Measurements from ENCODE around the gene YBEY. TPM values are rescaled to one million over a fixed set of nuclear protein-coding genes. Genes with fewer than 3 reads are reported as not detected.
"Not testable (repeated sequence)": the region's sequence is repeated elsewhere in the genome, so short reads cannot be mapped to it uniquely, and the experiment has no call there.

YBEY gene
- total RNA-seq = 10 to 100 TPM in 3 of 4 donors, 1 to 10 TPM in 1; 9.0 to 15.1 (median 13.2) TPM
- polyA plus RNA-seq = 10 to 100 TPM; 16.2 to 36.6 (median 30.3) TPM

- Histone ChIP-seq H3K9me3 (no peaks in the 10 kb centered on the region), H3K27me3 (no peaks in the 10 kb centered on the region), H3K36me3 (peaks cover 0 to 29% (median 1%) of the 10 kb centered on the region in 4 donors), H3K27ac (peak within 1 kb of the TSS; percentile 96 to 99 (median 97)), H3K4me3 (peak within 1 kb of the TSS; percentile 83 to 95 (median 90)), H3K4me1 (peaks cover 0 to 59% (median 50%) of the 10 kb centered on the region in 4 donors)
- WGBS, 2 donors = 0% methylated on average over 105 of the region's 105 CpGs
- DNase-seq = peak; percentile 94
- intact Hi-C loops (cut with DNase I) = loop anchor here (1.0 to 5.0 kb wide), 4 partner anchors 38 to 315 kb away; partner anchors contain the start of genes LSS and PCNT
- TF ChIP-seq POLR2A (IDR thresholded peaks at IDR 0.05) (peak; percentile 49 to 71), POLR2AphosphoS5 (IDR thresholded peaks at IDR 0.05) (peak; percentile 68 to 89 (median 80)), CTCF (IDR thresholded peaks at IDR 0.05) (peak; percentile 12 to 59 (median 36)), EP300 (IDR thresholded peaks at IDR 0.05) (no peak)
Measured at GRCh38 chr21:46285761-46286647, at the start of gene YBEY. TSS of gene YBEY (plus strand) at chr21:46286342. CDS start at chr21:46286914, 572 bp downstream.

- H3K27ac ChIP-seq = no peak overlapping the region
- peaks cover 13 to 85% (median 62%) of the 10 kb centered on the region in 4 donors for H3K36me3 ChIP-seq
- H3K4me3 ChIP-seq = no peak overlapping the region
- no peaks in the 10 kb centered on the region for H3K27me3 ChIP-seq
- intact Hi-C loops (cut with DNase I) = no loop called here
- no peaks in the 10 kb centered on the region for H3K9me3 ChIP-seq
- WGBS, 2 donors = 94 to 97% methylated on average over 5 of the region's 5 CpGs
- no peak for DNase-seq
- peaks cover 0 to 10% (median 4%) of the 10 kb centered on the region in 4 donors for H3K4me1 ChIP-seq
- TF ChIP-seq POLR2AphosphoS5 (IDR thresholded peaks at IDR 0.05) (no peak), CTCF (IDR thresholded peaks at IDR 0.05) (no peak), POLR2A (IDR thresholded peaks at IDR 0.05) (no peak), EP300 (IDR thresholded peaks at IDR 0.05) (no peak)
Measured at GRCh38 chr21:46237474-46237873, 48.7 kb upstream of the YBEY start.

- Histone ChIP-seq H3K4me3 (no peak overlapping the region), H3K9me3 (no peaks in the 10 kb centered on the region), H3K4me1 (peaks cover 0 to 10% (median 4%) of the 10 kb centered on the region in 4 donors), H3K27me3 (no peaks in the 10 kb centered on the region), H3K27ac (no peak overlapping the region), H3K36me3 (peaks cover 32 to 86% (median 70%) of the 10 kb centered on the region in 4 donors)
- WGBS, 2 donors = 88 to 93% methylated on average over 7 of the region's 7 CpGs
- no peak for TF ChIP-seq CTCF (IDR thresholded peaks at IDR 0.05)
- no peak for TF ChIP-seq POLR2A (IDR thresholded peaks at IDR 0.05)
- no peak for TF ChIP-seq POLR2AphosphoS5 (IDR thresholded peaks at IDR 0.05)
- TF ChIP-seq EP300 (IDR thresholded peaks at IDR 0.05) = no peak
- intact Hi-C loops (cut with DNase I) = no loop called here
- no peak for DNase-seq
Measured at GRCh38 chr21:46239817-46240325, 46.3 kb upstream of the YBEY start.

- DNase-seq; H3K27ac ChIP-seq; H3K27me3 ChIP-seq; intact Hi-C loops (cut with DNase I); H3K4me3 ChIP-seq; H3K9me3 ChIP-seq: not testable (repeated sequence)
- peaks cover 0 to 10% (median 4%) of the 10 kb centered on the region in 4 donors for H3K4me1 ChIP-seq
- WGBS, 2 donors = 86 to 98% methylated on average over 1 of the region's 1 CpG
- H3K36me3 ChIP-seq = peaks cover 36 to 86% (median 72%) of the 10 kb centered on the region in 4 donors
Measured at GRCh38 chr21:46241577-46241976, 44.6 kb upstream of the YBEY start.

- no peak for TF ChIP-seq POLR2AphosphoS5 (IDR thresholded peaks at IDR 0.05)
- TF ChIP-seq EP300 (IDR thresholded peaks at IDR 0.05) = no peak
- TF ChIP-seq POLR2A (IDR thresholded peaks at IDR 0.05) = no peak
- no peak for TF ChIP-seq CTCF (IDR thresholded peaks at IDR 0.05)
- no peaks in the 10 kb centered on the region for H3K9me3 ChIP-seq
- no peak overlapping the region for H3K4me3 ChIP-seq
- H3K27me3 ChIP-seq = no peaks in the 10 kb centered on the region
- peaks cover 0 to 10% (median 4%) of the 10 kb centered on the region in 4 donors for H3K4me1 ChIP-seq
- H3K36me3 ChIP-seq = peaks cover 39 to 97% (median 80%) of the 10 kb centered on the region in 4 donors
- DNase-seq = peak; percentile 59
- intact Hi-C loops (cut with DNase I) = no loop called here
- H3K27ac ChIP-seq = no peak overlapping the region
- 94 to 95% methylated on average over 8 of the region's 8 CpGs for WGBS, 2 donors
Measured at GRCh38 chr21:46243325-46243724, 42.8 kb upstream of the YBEY start.

Measured in sigmoid colon (tissue), 7 donors.